GM18870 (cell line): Measurements from ENCODE around the gene FBRSL1.
"Not testable (repeated sequence)": the region's sequence is repeated elsewhere in the genome, so short reads cannot be mapped to it uniquely, and the experiment has no call there.

Experiments used
- ATAC-seq: cut with Tn5 transposase; IDR thresholded peaks from one replicate; pipeline ENCODE4 v1.9.1; 2021; ENCODE audit warnings: moderate library complexity; ENCODE audit not compliant: unreplicated experiment

Gene FBRSL1

GRCh38 chr12:132469423-132469822 lies 20.5 kb upstream of the FBRSL1 start:
- no peak for ATAC-seq

GRCh38 chr12:132470397-132470796 lies 19.6 kb upstream of the FBRSL1 start:
- ATAC-seq = no peak

GRCh38 chr12:132471011-132471857 lies 18.7 kb upstream of the FBRSL1 start:
- no peak for ATAC-seq

GRCh38 chr12:132471858-132472255 lies 18.1 kb upstream of the FBRSL1 start:
- no peak for ATAC-seq

GRCh38 chr12:132472386-132472785 lies 17.6 kb upstream of the FBRSL1 start:
- no peak for ATAC-seq

GRCh38 chr12:132474237-132474741 lies 15.7 kb upstream of the FBRSL1 start:
- ATAC-seq = no peak

GRCh38 chr12:132474799-132475303 lies 15.1 kb upstream of the FBRSL1 start:
- ATAC-seq = not testable (repeated sequence)

GRCh38 chr12:132475304-132476037 lies 14.5 kb upstream of the FBRSL1 start:
- ATAC-seq = no peak

- no peak for ATAC-seq
These were observed 13.9 kb upstream of the FBRSL1 start for GRCh38 chr12:132476038-132476414.

- no peak for ATAC-seq
These were observed 13.5 kb upstream of the FBRSL1 start for GRCh38 chr12:132476421-132476820.

- ATAC-seq = no peak
These were observed 12.8 kb upstream of the FBRSL1 start for GRCh38 chr12:132477017-132477702.

- no peak for ATAC-seq
These were observed 12.1 kb upstream of the FBRSL1 start for GRCh38 chr12:132477703-132478432.

GRCh38 chr12:132478433-132478803 lies 11.5 kb upstream of the FBRSL1 start:
- no peak for ATAC-seq

- ATAC-seq = no peak
These were observed 11.1 kb upstream of the FBRSL1 start for GRCh38 chr12:132478845-132479244.

GRCh38 chr12:132479291-132479690 lies 10.7 kb upstream of the FBRSL1 start:
- ATAC-seq = no peak

GRCh38 chr12:132479938-132480622 lies 9.9 kb upstream of the FBRSL1 start:
- ATAC-seq = no peak

GRCh38 chr12:132480623-132481132 lies 9.3 kb upstream of the FBRSL1 start:
- ATAC-seq = no peak

- no peak for ATAC-seq
These were observed 8.6 kb upstream of the FBRSL1 start for GRCh38 chr12:132481345-132481744.

- ATAC-seq = no peak
These were observed 7.9 kb upstream of the FBRSL1 start for GRCh38 chr12:132481771-132482745.
